ENCODE data around the gene AP2M1. TPM values are rescaled to one million over a fixed set of nuclear protein-coding genes. Genes with fewer than 3 reads are reported as not detected.

AP2M1 gene
- total and polyA plus RNA-seq, 2 of the 13 experiments (the other 11 are each of a cell fraction or from before 2014, with no cell fraction given), result 126 to 146 TPM

DNA sequence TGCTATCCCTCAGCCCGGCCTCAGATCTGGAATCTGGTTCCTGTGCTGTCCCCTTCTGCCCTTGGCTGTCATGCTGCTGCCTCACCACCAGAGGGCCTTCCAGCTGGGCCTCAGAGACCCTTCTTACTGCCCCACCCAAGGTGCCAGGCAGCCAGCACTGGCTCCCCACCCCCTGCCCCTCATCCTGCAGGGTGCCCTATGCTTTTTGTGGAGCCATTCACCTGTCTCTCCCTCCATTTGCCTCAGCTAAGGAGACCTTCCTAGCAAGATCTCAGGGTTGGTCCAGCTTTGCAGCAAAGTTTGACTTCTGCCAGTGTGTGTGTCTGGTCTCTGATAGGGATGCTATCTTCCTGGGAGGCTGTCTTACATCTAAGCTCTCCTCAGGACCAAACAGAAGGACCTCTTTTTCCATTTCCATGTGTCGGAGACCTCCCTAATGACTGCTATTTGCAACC lies 52.9 kb downstream of the AP2M1 start (continued):
- TF ChIP-seq, protein P1, sequence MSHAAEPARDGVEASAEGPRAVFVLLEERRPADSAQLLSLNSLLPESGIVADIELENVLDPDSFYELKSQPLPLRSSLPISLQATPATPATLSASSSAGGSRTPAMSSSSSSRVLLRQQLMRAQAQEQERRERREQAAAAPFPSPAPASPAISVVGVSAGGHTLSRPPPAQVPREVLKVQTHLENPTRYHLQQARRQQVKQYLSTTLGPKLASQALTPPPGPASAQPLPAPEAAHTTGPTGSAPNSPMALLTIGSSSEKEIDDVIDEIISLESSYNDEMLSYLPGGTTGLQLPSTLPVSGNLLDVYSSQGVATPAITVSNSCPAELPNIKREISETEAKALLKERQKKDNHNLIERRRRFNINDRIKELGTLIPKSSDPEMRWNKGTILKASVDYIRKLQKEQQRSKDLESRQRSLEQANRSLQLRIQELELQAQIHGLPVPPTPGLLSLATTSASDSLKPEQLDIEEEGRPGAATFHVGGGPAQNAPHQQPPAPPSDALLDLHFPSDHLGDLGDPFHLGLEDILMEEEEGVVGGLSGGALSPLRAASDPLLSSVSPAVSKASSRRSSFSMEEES (CRISPR knock-in tag; IDR thresholded peaks at IDR 0.05), result no peak
- TF ChIP-seq HNF4G (IDR thresholded peaks at IDR 0.05; ENCODE audit: borderline replicate concordance, low read depth, low read length) (no peak), HNF4G (CRISPR knock-in tag; IDR thresholded peaks at IDR 0.05; ENCODE audit: borderline replicate concordance, low read depth) (no peak), NR1H2 (CRISPR knock-in tag; IDR thresholded peaks at IDR 0.05; ENCODE audit: borderline replicate concordance, low read depth) (no peak), EZH2 (conservative IDR thresholded peaks at IDR 0.05; ENCODE audit: low read depth, low read length) (no peak), ZNF12 (CRISPR knock-in tag; IDR thresholded peaks at IDR 0.05) (no peak), MAFG (CRISPR knock-in tag; IDR thresholded peaks at IDR 0.05) (no peak), ZNF431 (CRISPR knock-in tag; IDR thresholded peaks at IDR 0.05; ENCODE audit: borderline replicate concordance, low read depth) (no peak), FOSL2 (CRISPR knock-in tag; IDR thresholded peaks at IDR 0.05) (peak; percentile 8; the same call in 1 of the 2 replicates), ZBTB38 (CRISPR knock-in tag; IDR thresholded peaks at IDR 0.05) (no peak), ZSCAN9 (CRISPR knock-in tag; IDR thresholded peaks at IDR 0.05; ENCODE audit: borderline replicate concordance) (no peak), ZNF577 (CRISPR knock-in tag; IDR thresholded peaks at IDR 0.05; ENCODE audit: borderline replicate concordance, low read depth) (no peak), ZNF430 (CRISPR knock-in tag; IDR thresholded peaks at IDR 0.05) (no peak), PAF1 (CRISPR knock-in tag; IDR thresholded peaks at IDR 0.05) (no peak), TRIM24 (CRISPR knock-in tag; IDR thresholded peaks at IDR 0.05) (no peak), FOXA1 (IDR thresholded peaks at IDR 0.05) (no peak), FOXA1 (CRISPR knock-in tag; IDR thresholded peaks at IDR 0.05) (no peak), ELF1 (CRISPR knock-in tag; IDR thresholded peaks at IDR 0.05) (no peak)
- TF ChIP-seq, protein P2, sequence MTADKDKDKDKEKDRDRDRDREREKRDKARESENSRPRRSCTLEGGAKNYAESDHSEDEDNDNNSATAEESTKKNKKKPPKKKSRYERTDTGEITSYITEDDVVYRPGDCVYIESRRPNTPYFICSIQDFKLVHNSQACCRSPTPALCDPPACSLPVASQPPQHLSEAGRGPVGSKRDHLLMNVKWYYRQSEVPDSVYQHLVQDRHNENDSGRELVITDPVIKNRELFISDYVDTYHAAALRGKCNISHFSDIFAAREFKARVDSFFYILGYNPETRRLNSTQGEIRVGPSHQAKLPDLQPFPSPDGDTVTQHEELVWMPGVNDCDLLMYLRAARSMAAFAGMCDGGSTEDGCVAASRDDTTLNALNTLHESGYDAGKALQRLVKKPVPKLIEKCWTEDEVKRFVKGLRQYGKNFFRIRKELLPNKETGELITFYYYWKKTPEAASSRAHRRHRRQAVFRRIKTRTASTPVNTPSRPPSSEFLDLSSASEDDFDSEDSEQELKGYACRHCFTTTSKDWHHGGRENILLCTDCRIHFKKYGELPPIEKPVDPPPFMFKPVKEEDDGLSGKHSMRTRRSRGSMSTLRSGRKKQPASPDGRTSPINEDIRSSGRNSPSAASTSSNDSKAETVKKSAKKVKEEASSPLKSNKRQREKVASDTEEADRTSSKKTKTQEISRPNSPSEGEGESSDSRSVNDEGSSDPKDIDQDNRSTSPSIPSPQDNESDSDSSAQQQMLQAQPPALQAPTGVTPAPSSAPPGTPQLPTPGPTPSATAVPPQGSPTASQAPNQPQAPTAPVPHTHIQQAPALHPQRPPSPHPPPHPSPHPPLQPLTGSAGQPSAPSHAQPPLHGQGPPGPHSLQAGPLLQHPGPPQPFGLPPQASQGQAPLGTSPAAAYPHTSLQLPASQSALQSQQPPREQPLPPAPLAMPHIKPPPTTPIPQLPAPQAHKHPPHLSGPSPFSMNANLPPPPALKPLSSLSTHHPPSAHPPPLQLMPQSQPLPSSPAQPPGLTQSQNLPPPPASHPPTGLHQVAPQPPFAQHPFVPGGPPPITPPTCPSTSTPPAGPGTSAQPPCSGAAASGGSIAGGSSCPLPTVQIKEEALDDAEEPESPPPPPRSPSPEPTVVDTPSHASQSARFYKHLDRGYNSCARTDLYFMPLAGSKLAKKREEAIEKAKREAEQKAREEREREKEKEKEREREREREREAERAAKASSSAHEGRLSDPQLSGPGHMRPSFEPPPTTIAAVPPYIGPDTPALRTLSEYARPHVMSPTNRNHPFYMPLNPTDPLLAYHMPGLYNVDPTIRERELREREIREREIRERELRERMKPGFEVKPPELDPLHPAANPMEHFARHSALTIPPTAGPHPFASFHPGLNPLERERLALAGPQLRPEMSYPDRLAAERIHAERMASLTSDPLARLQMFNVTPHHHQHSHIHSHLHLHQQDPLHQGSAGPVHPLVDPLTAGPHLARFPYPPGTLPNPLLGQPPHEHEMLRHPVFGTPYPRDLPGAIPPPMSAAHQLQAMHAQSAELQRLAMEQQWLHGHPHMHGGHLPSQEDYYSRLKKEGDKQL (CRISPR knock-in tag; IDR thresholded peaks at IDR 0.05; ENCODE audit: low read depth), result no peak
- TF ChIP-seq, protein P3, sequence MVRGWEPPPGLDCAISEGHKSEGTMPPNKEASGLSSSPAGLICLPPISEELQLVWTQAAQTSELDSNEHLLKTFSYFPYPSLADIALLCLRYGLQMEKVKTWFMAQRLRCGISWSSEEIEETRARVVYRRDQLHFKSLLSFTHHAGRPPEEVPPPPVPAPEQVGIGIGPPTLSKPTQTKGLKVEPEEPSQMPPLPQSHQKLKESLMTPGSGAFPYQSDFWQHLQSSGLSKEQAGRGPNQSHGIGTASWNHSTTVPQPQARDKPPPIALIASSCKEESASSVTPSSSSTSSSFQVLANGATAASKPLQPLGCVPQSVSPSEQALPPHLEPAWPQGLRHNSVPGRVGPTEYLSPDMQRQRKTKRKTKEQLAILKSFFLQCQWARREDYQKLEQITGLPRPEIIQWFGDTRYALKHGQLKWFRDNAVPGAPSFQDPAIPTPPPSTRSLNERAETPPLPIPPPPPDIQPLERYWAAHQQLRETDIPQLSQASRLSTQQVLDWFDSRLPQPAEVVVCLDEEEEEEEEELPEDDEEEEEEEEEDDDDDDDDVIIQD (CRISPR knock-in tag; IDR thresholded peaks at IDR 0.05; ENCODE audit: low read depth), result no peak
- TF ChIP-seq, protein P4, sequence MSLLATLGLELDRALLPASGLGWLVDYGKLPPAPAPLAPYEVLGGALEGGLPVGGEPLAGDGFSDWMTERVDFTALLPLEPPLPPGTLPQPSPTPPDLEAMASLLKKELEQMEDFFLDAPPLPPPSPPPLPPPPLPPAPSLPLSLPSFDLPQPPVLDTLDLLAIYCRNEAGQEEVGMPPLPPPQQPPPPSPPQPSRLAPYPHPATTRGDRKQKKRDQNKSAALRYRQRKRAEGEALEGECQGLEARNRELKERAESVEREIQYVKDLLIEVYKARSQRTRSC (CRISPR knock-in tag; IDR thresholded peaks at IDR 0.05; ENCODE audit: low read depth), result no peak
- TF ChIP-seq, protein P5, sequence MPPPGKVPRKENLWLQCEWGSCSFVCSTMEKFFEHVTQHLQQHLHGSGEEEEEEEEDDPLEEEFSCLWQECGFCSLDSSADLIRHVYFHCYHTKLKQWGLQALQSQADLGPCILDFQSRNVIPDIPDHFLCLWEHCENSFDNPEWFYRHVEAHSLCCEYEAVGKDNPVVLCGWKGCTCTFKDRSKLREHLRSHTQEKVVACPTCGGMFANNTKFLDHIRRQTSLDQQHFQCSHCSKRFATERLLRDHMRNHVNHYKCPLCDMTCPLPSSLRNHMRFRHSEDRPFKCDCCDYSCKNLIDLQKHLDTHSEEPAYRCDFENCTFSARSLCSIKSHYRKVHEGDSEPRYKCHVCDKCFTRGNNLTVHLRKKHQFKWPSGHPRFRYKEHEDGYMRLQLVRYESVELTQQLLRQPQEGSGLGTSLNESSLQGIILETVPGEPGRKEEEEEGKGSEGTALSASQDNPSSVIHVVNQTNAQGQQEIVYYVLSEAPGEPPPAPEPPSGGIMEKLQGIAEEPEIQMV (CRISPR knock-in tag; IDR thresholded peaks at IDR 0.05; ENCODE audit: low read depth), result no peak
